GM19238 (cell line): ENCODE measurements around the gene HS3ST4.

ENCODE experiments used
- DNase-seq: peaks from one replicate; pipeline ENCODE4 v3.0.0; 2011; ENCODE audit warnings: low spot score; ENCODE audit not compliant: insufficient read length

The HS3ST4 gene

GRCh38 chr16:26175944-26176343 lies 484.2 kb downstream of the HS3ST4 start:
- DNase-seq = no peak

DNA sequence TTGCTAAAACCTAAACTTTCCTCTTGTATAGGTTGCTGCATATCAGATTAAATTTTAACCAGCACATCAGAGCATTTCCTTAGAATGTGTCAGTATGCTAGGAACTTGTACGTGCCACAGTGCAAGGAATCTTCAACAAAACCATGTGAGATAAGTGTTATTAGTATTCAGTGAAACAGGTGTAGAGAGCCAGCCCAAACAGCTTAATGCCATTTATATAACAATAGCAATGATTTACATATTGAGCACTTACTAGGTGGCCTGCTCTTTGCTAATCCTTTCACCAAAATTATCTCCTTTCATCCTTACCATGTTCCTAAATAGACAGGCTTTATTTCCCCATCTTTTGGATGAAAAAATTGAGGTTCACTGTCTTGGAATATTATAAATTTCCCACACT lies 485.7 kb downstream of the HS3ST4 start:
- no peak for DNase-seq

GRCh38 chr16:26178298-26178697 lies 486.5 kb downstream of the HS3ST4 start:
- no peak for DNase-seq

GRCh38 chr16:26186091-26186615 lies 494.4 kb downstream of the HS3ST4 start:
- no peak for DNase-seq
